Smooth muscle cell (in vitro differentiated cells): Measurements from ENCODE around the gene LCN15. TPM values are rescaled to one million over a fixed set of nuclear protein-coding genes. Genes with fewer than 3 reads are reported as not detected.

Source experiments
- DNase-seq: peaks from one replicate; lab custom pipeline; 2025; ENCODE audit not compliant: unreplicated experiment; lab: John Stamatoyannopoulos, UW
- H2AFZ ChIP-seq: fragments of 200-600 bp; sonication (generic); 2 replicates; pipeline ENCODE4 v1.6.0; 2016; ENCODE audit warnings: antibody characterized with exemption, low read depth, mild to moderate bottlenecking
- H3F3A ChIP-seq: fragments of 200-600 bp; sonication (generic); 2 replicates; pipeline ENCODE4 v1.6.0; 2017; ENCODE audit warnings: antibody characterized with exemption, low read depth
- H3K27ac ChIP-seq: fragments of 200-600 bp; sonication (generic); 2 replicates; pipeline ENCODE4 v1.5.1; 2016; ENCODE audit warnings: low read depth, mild to moderate bottlenecking
- H3K27me3 ChIP-seq: fragments of 200-600 bp; sonication (generic); 2 replicates; pipeline ENCODE4 v1.6.1; 2016; ENCODE audit warnings: low read depth, mild to moderate bottlenecking
- H3K36me3 ChIP-seq: fragments of 200-600 bp; sonication (generic); 2 replicates; pipeline ENCODE4 v1.5.1; 2016; ENCODE audit warnings: low read depth
- H3K4me1 ChIP-seq: fragments of 200-600 bp; sonication (generic); 2 replicates; pipeline ENCODE4 v1.5.1; 2016; ENCODE audit warnings: low read depth
- H3K4me2 ChIP-seq: fragments of 200-600 bp; sonication (generic); 2 replicates; pipeline ENCODE4 v1.6.0; 2016; ENCODE audit warnings: mild to moderate bottlenecking
- H3K4me3 ChIP-seq: fragments of 200-600 bp; sonication (generic); 2 replicates; pipeline ENCODE4 v1.5.1; 2016; ENCODE audit warnings: mild to moderate bottlenecking
- H3K79me2 ChIP-seq: fragments of 200-600 bp; sonication (generic); 2 replicates; pipeline ENCODE4 v1.6.0; 2016; ENCODE audit warnings: low read depth, mild to moderate bottlenecking
- H3K9ac ChIP-seq: fragments of 200-600 bp; sonication (generic); 2 replicates; pipeline ENCODE4 v1.6.0; 2016; ENCODE audit warnings: low read depth
- H3K9me3 ChIP-seq: fragments of 200-600 bp; sonication (generic); replicated peaks from 2 replicates; pipeline ENCODE4 v1.5.1; 2016; ENCODE audit warnings: low read depth
- H4K20me1 ChIP-seq: fragments of 200-600 bp; sonication (generic); 2 replicates; pipeline ENCODE4 v1.6.0; 2016; ENCODE audit warnings: low read depth
- CTCF ChIP-seq: fragments of 200-600 bp; sonication (generic); IDR thresholded peaks from 2 replicates; pipeline ENCODE4 v1.5.1; 2017; ENCODE audit warnings: borderline replicate concordance, mild to moderate bottlenecking, antibody characterized with exemption; ENCODE audit not compliant: insufficient read depth, poor library complexity, severe bottlenecking
- WGBS: methylation state at CpG from one replicate; pipeline ENCODE4 v1.1.7; 2016; ENCODE audit warnings: low lambda C conversion rate; 5-methylcytosine and 5-hydroxymethylcytosine counted together
- polyA plus RNA-seq: library from polyadenylated mRNA; unstranded; fragments of >200 nt; fragmentation: Nextera tagmentation; extraction: Ambion mirVana; gene quantifications from 2 replicates; pipeline ENCODE4 v1.2.1, GENCODE V29; 2016
- total RNA-seq: library from RNA; depleted of rRNA; stranded (reverse); fragments of >200 nt; gene quantifications from 2 replicates; pipeline ENCODE4 v1.2.3, GENCODE V29; 2014

The LCN15 gene
- total and polyA plus RNA-seq, 2 experiments from 2014 or later, result not detected

DNA sequence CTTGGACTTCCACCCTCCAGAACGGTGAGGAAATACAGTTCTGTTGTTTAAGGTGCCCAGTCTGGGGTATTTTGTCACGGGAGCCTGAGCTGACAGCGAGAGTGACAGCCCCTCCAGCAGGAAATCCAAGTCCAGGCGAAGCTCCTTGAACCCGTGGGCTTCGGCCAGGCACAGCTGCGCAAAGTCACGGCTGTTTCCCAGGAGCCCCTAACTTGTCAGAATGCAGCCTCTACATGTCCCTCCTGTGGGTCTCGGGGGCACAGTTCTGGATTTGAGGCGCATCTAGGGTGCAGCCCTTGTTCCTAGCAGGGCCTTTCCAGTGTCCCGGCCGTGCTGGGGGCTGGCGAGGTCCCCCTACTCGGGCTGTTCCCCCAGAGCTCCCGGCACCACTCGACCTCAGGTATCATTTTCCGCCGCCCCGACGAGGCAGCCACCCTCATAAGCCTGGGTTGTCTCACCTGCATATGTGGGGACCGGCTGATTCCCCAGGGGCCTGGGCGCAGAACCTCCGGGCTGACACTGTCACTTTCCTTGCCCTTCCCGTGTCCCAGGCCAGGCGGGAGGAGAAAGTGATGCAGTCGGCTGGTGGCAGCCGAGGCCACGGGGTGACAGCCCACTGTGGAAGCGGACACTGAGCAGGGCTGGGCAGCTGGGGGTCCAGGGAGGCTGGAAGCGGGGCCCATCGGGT is 10.8 kb downstream of the LCN15 start:
- Histone ChIP-seq H3K9ac (no peak overlapping the region), H3K4me3 (no peak overlapping the region), H3K9me3 (no peaks in the 10 kb centered on the region), H3K27ac (no peak overlapping the region), H3K36me3 (no peaks in the 10 kb centered on the region), H3F3A (no peaks in the 10 kb centered on the region), H3K4me1 (no peaks in the 10 kb centered on the region), H4K20me1 (no peaks in the 10 kb centered on the region), H3K4me2 (no peak overlapping the region), H3K79me2 (no peaks in the 10 kb centered on the region), H3K27me3 (no peaks in the 10 kb centered on the region), H2AFZ (no peak overlapping the region)
- 90% methylated on average over 31 of the region's 31 CpGs for WGBS
- DNase-seq, result no peak
- no peak for TF ChIP-seq CTCF

DNA sequence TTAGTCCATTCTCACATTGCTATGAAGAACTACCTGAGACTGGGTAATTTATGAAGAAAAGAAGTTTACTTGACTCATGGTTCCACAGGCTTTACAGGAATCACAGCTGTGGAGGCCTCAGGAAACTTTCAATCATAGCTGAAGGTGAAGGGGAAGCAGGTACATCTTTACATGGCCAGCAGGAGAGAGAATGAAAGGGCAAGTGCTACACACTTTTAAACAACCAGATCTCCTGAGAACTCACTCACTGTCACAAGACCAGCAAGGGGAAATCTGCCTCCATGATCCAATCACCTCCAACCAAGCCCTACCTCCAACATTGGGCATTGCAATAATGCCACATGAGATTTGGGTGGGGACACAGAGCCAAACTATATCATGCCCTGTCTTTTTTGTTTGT is 12.5 kb downstream of the LCN15 start:
- Histone ChIP-seq H2AFZ (no peak overlapping the region), H3K4me3 (no peak overlapping the region), H4K20me1 (no peaks in the 10 kb centered on the region), H3K36me3 (no peaks in the 10 kb centered on the region), H3F3A (no peaks in the 10 kb centered on the region), H3K4me2 (no peak overlapping the region), H3K27ac (no peak overlapping the region), H3K9me3 (no peaks in the 10 kb centered on the region), H3K79me2 (no peaks in the 10 kb centered on the region), H3K4me1 (no peaks in the 10 kb centered on the region), H3K9ac (no peak overlapping the region), H3K27me3 (no peaks in the 10 kb centered on the region)
- DNase-seq, result no peak
- no peak for TF ChIP-seq CTCF

GRCh38 chr9:136751244-136751643 is 13.1 kb downstream of the LCN15 start:
- no peaks in the 10 kb centered on the region for H3F3A ChIP-seq
- no peak for TF ChIP-seq CTCF
- no peaks in the 10 kb centered on the region for H3K36me3 ChIP-seq
- 96% methylated on average over 1 of the region's 1 CpG for WGBS
- no peak overlapping the region for H3K4me2 ChIP-seq
- H4K20me1 ChIP-seq, result no peaks in the 10 kb centered on the region
- no peak overlapping the region for H3K4me3 ChIP-seq
- H3K27ac ChIP-seq, result no peak overlapping the region
- H3K27me3 ChIP-seq, result no peaks in the 10 kb centered on the region
- H3K9me3 ChIP-seq, result no peaks in the 10 kb centered on the region
- no peak overlapping the region for H2AFZ ChIP-seq
- no peaks in the 10 kb centered on the region for H3K4me1 ChIP-seq
- no peak overlapping the region for H3K9ac ChIP-seq
- DNase-seq, result no peak
- H3K79me2 ChIP-seq, result no peaks in the 10 kb centered on the region

- no peaks in the 10 kb centered on the region for H3K9me3 ChIP-seq
- H3K4me2 ChIP-seq, result no peak overlapping the region
- H3K27me3 ChIP-seq, result no peaks in the 10 kb centered on the region
- no peak overlapping the region for H2AFZ ChIP-seq
- no peak overlapping the region for H3K9ac ChIP-seq
- no peak overlapping the region for H3K27ac ChIP-seq
- DNase-seq, result no peak
- no peaks in the 10 kb centered on the region for H3K4me1 ChIP-seq
- WGBS, result 81% methylated on average over 2 of the region's 2 CpGs
- no peak overlapping the region for H3K4me3 ChIP-seq
- H4K20me1 ChIP-seq, result no peaks in the 10 kb centered on the region
- H3F3A ChIP-seq, result no peaks in the 10 kb centered on the region
- H3K79me2 ChIP-seq, result no peaks in the 10 kb centered on the region
- no peaks in the 10 kb centered on the region for H3K36me3 ChIP-seq
- no peak for TF ChIP-seq CTCF
Observed at GRCh38 chr9:136750526-136750925, 13.8 kb downstream of the LCN15 start.
